Adrenal gland (tissue), 12 donors: ENCODE results near the gene KIF26B. TPM values are rescaled to one million over a fixed set of nuclear protein-coding genes. Genes with fewer than 3 reads are reported as not detected.

Experiments
- DNase-seq, 7 donors: peaks; one replicate each; pipeline ENCODE4 v3.0.0-alpha.2; 2019 to 2020
- H3K27ac ChIP-seq, 5 donors: fragments of 200-600 bp; sonication (generic) in 4 of 5; 1 replicate in 3 of 5; 2 replicates in 2 of 5; pipeline versions ENCODE4 v1.5.1 to v1.8.0; 2016 to 2020; ENCODE audit warnings: mild to moderate bottlenecking in 1 of 5
- H3K27me3 ChIP-seq: fragments of 200-600 bp; 2 replicates; pipeline ENCODE4 v1.8.0; 2021
- H3K36me3 ChIP-seq, 2 donors: fragments of 200-600 bp; replicated peaks in 1 of 2; 1 replicate in 1 of 2; 2 replicates in 1 of 2; pipeline versions ENCODE4 v1.5.1 to v1.8.0; 2018 to 2022
- H3K4me1 ChIP-seq, 2 donors: fragments of 200-600 bp; replicated peaks in 1 of 2; 1 replicate in 1 of 2; 2 replicates in 1 of 2; pipeline versions ENCODE4 v1.5.1 to v1.8.0; 2018 to 2021
- H3K4me3 ChIP-seq, 4 donors: fragments of 200-600 bp; sonication (generic) in 3 of 4; one replicate each; pipeline ENCODE4 v1.5.1; 2016 to 2018
- H3K9me3 ChIP-seq, 3 donors: fragments of 200-600 bp; sonication (generic) in 1 of 3; replicated peaks in 1 of 3; 1 replicate in 2 of 3; 2 replicates in 1 of 3; pipeline versions ENCODE4 v1.5.1 to v1.8.0; 2016 to 2021
- CTCF ChIP-seq, 6 experiments: fragments of 450-650 bp in 4 of 6; fragments of 200-600 bp in 2 of 6; sonication (generic) in 1 of 6; IDR thresholded peaks; 1 replicate in 5 of 6; 2 replicates in 1 of 6; pipeline versions ENCODE4 v1.5.1 to v1.8.0; 2016 to 2021; ENCODE audit warnings: antibody characterized with exemption in 6 of 6, mild to moderate bottlenecking in 2 of 6, moderate library complexity in 1 of 6
- POLR2A ChIP-seq, 2 donors: fragments of 450-650 bp; IDR thresholded peaks; one replicate each; pipeline ENCODE4 v1.6.1; 2017; ENCODE audit warnings: antibody characterized with exemption in 2 of 2, mild to moderate bottlenecking in 2 of 2, moderate library complexity in 1 of 2
- WGBS, 4 donors: extraction: QIAGEN DNeasy Blood & Tissue Kit in 2 of 4; methylation state at CpG; one replicate each; pipeline versions ENCODE4 v1.1.5 to v1.1.7; 2013 to 2017; 5-methylcytosine and 5-hydroxymethylcytosine counted together
- intact Hi-C, 2 donors: fragments of 100-400 bp; cut with DNase I; formaldehyde crosslinking; loops; one replicate each; pipeline versions ENCODE4 v1.14.1 to v1.15.0; 2022 to 2023
- polyA plus RNA-seq, 3 donors: library from polyadenylated mRNA; stranded (reverse); fragments of 200-250 nt in 2 of 3; fragments of 350-450 nt in 1 of 3; fragmentation: Illumina TruSeq in 1 of 3; extraction: RNeasy Lipid Tissue Mini Kit (QIAGEN cat#74804) in 1 of 3; gene quantifications; one replicate each; pipeline ENCODE4 v1.2.3, GENCODE V29; 2013 to 2014
- total RNA-seq, 9 donors: library from RNA; depleted of rRNA in 4 of 9; stranded (reverse); fragments of >200 nt in 4 of 9; fragments of 120-200 nt in 1 of 9; fragmentation: NEBNext Ultra II Directional in 1 of 9; extraction: Animal tissue kit (Norgen Biotek cat#: 25700) in 1 of 9; gene quantifications; one replicate each; pipeline versions ENCODE4 v1.1.0 to v1.2.4, GENCODE V29; 2013 to 2023
- donor health status: healthy with polysubstance abuse.
- donor health status: Bipolar disorder and iron deficiency.
- donor health status: DM: yes; HTN: yes; CAD: no.
- donor health status: DM: no; HTN: no; CAD: no.
- donor health status: DM: no; HTN: no; CAD: no.
- donor health status: DM: yes; HTN: yes; CAD: no.

The KIF26B gene
- total and polyA plus RNA-seq, 12 donors, result 0.20 to 4.6 (median 2.6) TPM

- no peak overlapping the region for H3K4me3 ChIP-seq
- no peaks in the 10 kb centered on the region for H3K9me3 ChIP-seq
- no peaks in the 10 kb centered on the region for H3K36me3 ChIP-seq
- H3K27ac ChIP-seq, result no peak overlapping the region
- WGBS, 4 donors, result 78 to 89% (median 86%) methylated on average over 2 of the region's 2 CpGs
- intact Hi-C loops, result no loop called here
- TF ChIP-seq CTCF (IDR thresholded peaks at IDR 0.05) (no peak), POLR2A (IDR thresholded peaks at IDR 0.05) (no peak)
- no peak for DNase-seq
- H3K27me3 ChIP-seq, result no peaks in the 10 kb centered on the region
- H3K4me1 ChIP-seq, result no peaks in the 10 kb centered on the region
Observed at GRCh38 chr1:245566134-245566533, 411.3 kb downstream of the KIF26B start.

- WGBS, 4 donors, result 42 to 50% (median 47%) methylated on average over 6 of the region's 6 CpGs
- intact Hi-C loops, result no loop called here
- no peak overlapping the region for H3K4me3 ChIP-seq
- no peaks in the 10 kb centered on the region for H3K9me3 ChIP-seq
- DNase-seq, result peak in 6 of 7 donors; percentile 19 to 56 (median 24)
- H3K4me1 ChIP-seq, result no peaks in the 10 kb centered on the region
- H3K36me3 ChIP-seq, result no peaks in the 10 kb centered on the region
- peak overlapping the region in 1 of 5 donors; percentile 29 for H3K27ac ChIP-seq
- H3K27me3 ChIP-seq, result no peaks in the 10 kb centered on the region
- TF ChIP-seq POLR2A (IDR thresholded peaks at IDR 0.05), result no peak
Observed at GRCh38 chr1:245566952-245567351, 412.2 kb downstream of the KIF26B start.

- no peak overlapping the region for H3K27ac ChIP-seq
- no peaks in the 10 kb centered on the region for H3K27me3 ChIP-seq
- no peaks in the 10 kb centered on the region for H3K36me3 ChIP-seq
- TF ChIP-seq POLR2A (IDR thresholded peaks at IDR 0.05) (no peak), CTCF (IDR thresholded peaks at IDR 0.05) (no peak)
- intact Hi-C loops, result no loop called here
- DNase-seq, result no peak
- no peaks in the 10 kb centered on the region for H3K4me1 ChIP-seq
- H3K4me3 ChIP-seq, result no peak overlapping the region
- H3K9me3 ChIP-seq, result no peaks in the 10 kb centered on the region
- WGBS, 4 donors, result 55 to 73% (median 65%) methylated on average over 9 to 11 of the region's 11 CpGs
Observed at GRCh38 chr1:245571815-245572294, 417.1 kb downstream of the KIF26B start.

GRCh38 chr1:245572709-245573108 lies 417.9 kb downstream of the KIF26B start:
- H3K4me1 ChIP-seq, result no peaks in the 10 kb centered on the region
- no peaks in the 10 kb centered on the region for H3K9me3 ChIP-seq
- no peak overlapping the region for H3K27ac ChIP-seq
- H3K4me3 ChIP-seq, result no peak overlapping the region
- no peaks in the 10 kb centered on the region for H3K36me3 ChIP-seq
- intact Hi-C loops, result no loop called here
- TF ChIP-seq CTCF (IDR thresholded peaks at IDR 0.05) (no peak), POLR2A (IDR thresholded peaks at IDR 0.05) (no peak)
- no peaks in the 10 kb centered on the region for H3K27me3 ChIP-seq
- 84 to 89% (median 86%) methylated on average over 7 of the region's 7 CpGs for WGBS, 4 donors
- DNase-seq, result no peak

GRCh38 chr1:245575710-245576109 lies 420.9 kb downstream of the KIF26B start:
- Histone ChIP-seq H3K4me1 (no peaks in the 10 kb centered on the region), H3K27me3 (no peaks in the 10 kb centered on the region), H3K4me3 (no peak overlapping the region), H3K36me3 (no peaks in the 10 kb centered on the region), H3K9me3 (no peaks in the 10 kb centered on the region), H3K27ac (no peak overlapping the region)
- TF ChIP-seq POLR2A (IDR thresholded peaks at IDR 0.05), result no peak
- no peak for TF ChIP-seq CTCF (IDR thresholded peaks at IDR 0.05)
- intact Hi-C loops, result no loop called here
- DNase-seq, result no peak
- WGBS, 4 donors, result 39 to 57% (median 48%) methylated on average over 2 of the region's 2 CpGs
